Measurements from ENCODE around the gene TMEM117. TPM values are rescaled to one million over a fixed set of nuclear protein-coding genes. Genes with fewer than 3 reads are reported as not detected.

The TMEM117 gene
- 1.4 to 3.2 TPM (median 2.1 TPM) in 5 replicates for total RNA-seq (2022; extraction: Qiagen RNA extraction; ENCODE audit: low read depth)

DNA sequence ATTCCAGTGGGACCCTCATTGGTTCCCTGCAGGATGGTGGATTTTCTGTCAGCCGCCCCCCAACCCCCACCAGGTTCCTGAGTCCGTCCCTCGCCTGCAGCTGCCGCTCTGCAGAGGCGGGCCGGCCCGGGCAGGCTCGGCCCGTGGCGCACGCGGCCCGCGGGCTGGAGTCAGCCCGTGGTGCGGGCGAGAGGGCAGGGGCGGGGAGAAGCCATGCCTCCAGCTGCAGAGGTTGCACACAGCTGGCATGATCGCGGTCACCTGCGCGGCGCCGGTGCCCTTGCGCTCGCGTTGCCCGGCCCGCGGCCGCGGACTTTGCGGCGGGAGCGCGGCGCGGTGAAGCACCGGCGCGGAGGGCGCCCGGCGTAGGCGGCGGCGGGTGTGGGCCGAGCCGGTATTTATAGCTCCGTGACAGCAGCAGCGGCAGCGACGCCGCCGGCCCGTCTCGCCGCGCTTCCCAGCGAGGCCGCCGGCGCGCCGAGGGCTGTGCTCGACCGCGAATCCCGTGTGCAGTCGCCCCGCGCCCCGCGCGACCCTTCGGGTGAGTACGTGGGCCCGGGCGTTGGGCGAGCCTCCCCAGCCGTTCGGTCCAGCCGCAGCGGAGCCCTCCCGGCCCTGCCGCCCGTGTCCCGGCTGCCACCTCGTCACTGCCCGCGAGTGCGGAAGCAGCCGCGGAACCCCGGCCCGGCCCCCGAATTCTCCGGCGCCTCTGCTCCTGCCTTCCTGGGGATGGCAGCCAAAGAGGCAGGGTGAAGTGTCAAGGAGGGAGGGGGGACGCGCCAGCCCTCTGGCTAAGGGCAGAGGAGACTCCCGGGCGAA, at the start of gene TMEM117:
Gene TMEM117, plus strand, starts transcription at position 426 of the 819 bp plus-strand sequence.

DNA sequence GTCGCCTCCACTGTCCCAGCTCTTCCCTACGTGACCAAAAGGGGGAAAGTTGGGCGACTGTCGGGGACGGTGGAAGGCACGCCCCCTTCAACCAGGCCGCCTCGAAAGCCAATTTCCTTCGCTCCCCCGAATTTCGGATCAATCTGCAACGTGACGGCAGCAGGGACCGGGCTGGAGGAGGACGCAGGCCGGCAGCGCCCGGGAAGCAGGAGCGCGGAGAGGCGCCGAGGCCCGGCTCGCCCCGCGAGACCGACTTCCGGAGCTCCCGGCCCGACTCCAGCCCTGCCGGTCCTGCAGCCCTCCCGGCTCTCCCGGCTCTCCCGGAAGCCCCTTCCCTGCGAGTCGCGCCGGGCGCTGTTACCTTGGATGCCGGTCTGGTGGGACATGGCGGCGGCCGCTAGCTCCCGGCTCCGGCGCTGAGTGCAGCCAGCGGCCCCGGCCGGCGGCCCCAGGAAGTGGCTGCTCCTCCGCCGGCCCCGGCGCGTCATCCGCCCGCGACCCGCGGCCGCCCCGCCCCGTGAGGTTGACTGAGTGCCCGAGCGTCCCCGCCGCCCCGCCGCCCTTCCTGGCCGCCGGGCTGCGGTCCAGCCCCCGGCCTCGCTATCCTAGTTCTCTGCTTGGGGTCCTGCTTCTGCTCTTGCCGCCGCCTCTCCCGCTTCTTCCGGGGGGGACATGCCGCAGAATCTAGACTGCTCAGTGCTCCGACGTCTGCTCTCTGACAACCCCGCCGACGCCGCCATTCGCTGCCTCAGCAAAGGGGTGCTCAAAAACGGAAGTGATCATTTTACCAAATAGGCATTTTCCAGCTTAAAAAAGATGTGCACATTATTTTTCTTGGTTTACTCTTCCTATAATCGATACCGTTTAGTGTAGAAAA, 29.8 kb upstream of the TMEM117 start, which contains the start of gene TWF1:
Gene TWF1, minus strand, starts transcription at position 458 of the 877 bp plus-strand sequence. Its CDS starts 72 bp downstream, at position 386.

Other genes starting within 250 kb of the TMEM117 start
- gene PUS7L, start 77.3 kb upstream of the TMEM117 start, total RNA-seq (2022; extraction: Qiagen RNA extraction; ENCODE audit: low read depth) = 2.3 to 7.5 TPM (median 4.8 TPM) in 5 replicates
- 2.7 to 5.6 TPM (median 4.6 TPM) in 5 replicates for gene IRAK4, start 77.1 kb upstream of the TMEM117 start, total RNA-seq (2022; extraction: Qiagen RNA extraction; ENCODE audit: low read depth)
- 59.3 to 91.9 TPM (median 74.2 TPM) in 5 replicates for gene TWF1, start 29.8 kb upstream of the TMEM117 start, total RNA-seq (2022; extraction: Qiagen RNA extraction; ENCODE audit: low read depth)